SK-N-SH treated with all-trans-retinoic acid at 6 μM for 48 hours (cell line): ENCODE data around the gene TXLNG.

Experiments used
- ATAC-seq: fragments of 200-7000 bp; cut with Tn5 transposase; 3 replicates; pipeline ENCODE4 v1.9.1; 2020; ENCODE audit warnings: mild to moderate bottlenecking, moderate library complexity
- ARNTL ChIP-seq: fragments of 450-650 bp; formaldehyde crosslinking; IDR thresholded peaks from 2 replicates; pipeline ENCODE4 v1.5.0; 2020; ENCODE audit warnings: low read depth, mild to moderate bottlenecking, moderate library complexity, borderline replicate concordance
- BACH2 ChIP-seq: fragments of 250-450 bp; sonication (Bioruptor Pico); IDR thresholded peaks from 2 replicates; pipeline ENCODE4 v1.9.0; 2021; ENCODE audit warnings: mild to moderate bottlenecking, borderline replicate concordance
- CREB5 ChIP-seq: fragments of 250-450 bp; sonication (Bioruptor Pico); IDR thresholded peaks from 2 replicates; pipeline ENCODE4 v1.5.1; 2020; ENCODE audit warnings: low read depth, mild to moderate bottlenecking, moderate library complexity
- CSDC2 ChIP-seq: fragments of 250-450 bp; sonication (Bioruptor Pico); IDR thresholded peaks from 2 replicates; pipeline ENCODE4 v1.5.0; 2020; ENCODE audit warnings: mild to moderate bottlenecking, moderate library complexity
- CSRNP3 ChIP-seq: fragments of 250-450 bp; sonication (Bioruptor Pico); IDR thresholded peaks from 2 replicates; pipeline ENCODE4 v1.5.1; 2021; ENCODE audit warnings: mild to moderate bottlenecking, moderate library complexity
- GLIS3 ChIP-seq: fragments of 250-450 bp; sonication (Bioruptor Pico); IDR thresholded peaks from 2 replicates; pipeline ENCODE4 v1.5.0; 2020; ENCODE audit warnings: mild to moderate bottlenecking, moderate library complexity
- ISL1 ChIP-seq: fragments of 250-450 bp; sonication (Bioruptor Pico); IDR thresholded peaks from 2 replicates; pipeline ENCODE4 v2.1.2; 2022; ENCODE audit warnings: mild to moderate bottlenecking, moderate library complexity
- OSR1 ChIP-seq: fragments of 250-450 bp; sonication (Bioruptor Pico); IDR thresholded peaks from 2 replicates; pipeline ENCODE4 v1.8.0; 2022; ENCODE audit warnings: moderate library complexity, mild to moderate bottlenecking, inconsistent platforms
- PATZ1 ChIP-seq: fragments of 250-450 bp; sonication (Bioruptor Pico); IDR thresholded peaks from 2 replicates; pipeline ENCODE4 v1.8.0; 2020; ENCODE audit warnings: mild to moderate bottlenecking, moderate library complexity, borderline replicate concordance
- POU6F1 ChIP-seq: fragments of 250-450 bp; sonication (Bioruptor Pico); IDR thresholded peaks from 2 replicates; pipeline ENCODE4 v1.8.0; 2021; ENCODE audit warnings: low read depth, mild to moderate bottlenecking, moderate library complexity, borderline replicate concordance
- PPARA ChIP-seq: fragments of 250-450 bp; sonication (Bioruptor Pico); IDR thresholded peaks from 2 replicates; pipeline ENCODE4 v1.5.0; 2020; ENCODE audit warnings: mild to moderate bottlenecking, borderline replicate concordance
- RARB ChIP-seq: fragments of 250-450 bp; sonication (Bioruptor Pico); IDR thresholded peaks from 2 replicates; pipeline ENCODE4 v1.8.0; 2021; ENCODE audit warnings: mild to moderate bottlenecking, moderate library complexity
- SNAI2 ChIP-seq: fragments of 250-450 bp; sonication (Bioruptor Pico); IDR thresholded peaks from 2 replicates; pipeline ENCODE4 v1.5.0; 2020; ENCODE audit warnings: mild to moderate bottlenecking, moderate library complexity
- TCF4 ChIP-seq: fragments of 250-450 bp; sonication (Bioruptor Pico); IDR thresholded peaks from 2 replicates; pipeline ENCODE4 v1.8.0; 2021; ENCODE audit warnings: mild to moderate bottlenecking, moderate library complexity, borderline replicate concordance
- TOX ChIP-seq: fragments of 250-450 bp; sonication (Bioruptor Pico); IDR thresholded peaks from 2 replicates; pipeline ENCODE4 v1.8.0; 2021; ENCODE audit warnings: mild to moderate bottlenecking, moderate library complexity, borderline replicate concordance
- TSHZ2 ChIP-seq: fragments of 250-450 bp; sonication (Bioruptor Pico); IDR thresholded peaks from 2 replicates; pipeline ENCODE4 v1.5.0; 2020; ENCODE audit warnings: mild to moderate bottlenecking, moderate library complexity
- ZC3H10 ChIP-seq: fragments of 250-450 bp; sonication (Bioruptor Pico); IDR thresholded peaks from 2 replicates; pipeline ENCODE4 v1.5.1; 2021; ENCODE audit warnings: mild to moderate bottlenecking, moderate library complexity
- ZFP3 ChIP-seq: fragments of 250-450 bp; sonication (Bioruptor Pico); IDR thresholded peaks from 2 replicates; pipeline ENCODE4 v1.5.0; 2020; ENCODE audit warnings: mild to moderate bottlenecking, moderate library complexity
- ZFP30 ChIP-seq: fragments of 450-650 bp; formaldehyde crosslinking; IDR thresholded peaks from 2 replicates; pipeline ENCODE4 v1.5.0; 2022; ENCODE audit warnings: mild to moderate bottlenecking, moderate library complexity
- ZNF565 ChIP-seq: fragments of 450-650 bp; formaldehyde crosslinking; conservative IDR thresholded peaks from 2 replicates; pipeline ENCODE4 v1.5.0; 2020; ENCODE audit warnings: low read depth, mild to moderate bottlenecking, moderate library complexity
- ZNF70 ChIP-seq: fragments of 450-650 bp; formaldehyde crosslinking; IDR thresholded peaks from 2 replicates; pipeline ENCODE4 v1.5.0; 2020; ENCODE audit warnings: mild to moderate bottlenecking, moderate library complexity
- ZNF8 ChIP-seq: fragments of 450-650 bp; formaldehyde crosslinking; IDR thresholded peaks from 2 replicates; pipeline ENCODE4 v1.5.0; 2020; ENCODE audit warnings: mild to moderate bottlenecking, moderate library complexity

TXLNG gene

GRCh38 chrX:16774746-16775145 is 11.5 kb upstream of the TXLNG start:
- no peak for TF ChIP-seq ZNF70
- no peak for TF ChIP-seq SNAI2 (CRISPR knock-in tag)
- TF ChIP-seq CSDC2 = no peak
- TF ChIP-seq ZNF8 = no peak
- TF ChIP-seq BACH2 = no peak
- no peak for TF ChIP-seq GLIS3 (CRISPR knock-in tag)
- no peak for TF ChIP-seq POU6F1 (CRISPR knock-in tag)
- TF ChIP-seq RARB (CRISPR knock-in tag) = no peak
- no peak for TF ChIP-seq TSHZ2 (CRISPR knock-in tag)
- TF ChIP-seq PATZ1 (CRISPR knock-in tag) = no peak
- TF ChIP-seq CREB5 (CRISPR knock-in tag) = no peak
- TF ChIP-seq ZFP3 (CRISPR knock-in tag) = no peak
- TF ChIP-seq OSR1 (CRISPR knock-in tag) = no peak
- TF ChIP-seq ISL1 (CRISPR knock-in tag) = no peak
- TF ChIP-seq ZFP30 (CRISPR knock-in tag) = no peak
- no peak for TF ChIP-seq CSRNP3 (CRISPR knock-in tag)
- no peak for TF ChIP-seq ZC3H10
- TF ChIP-seq TCF4 (CRISPR knock-in tag) = no peak
- no peak for TF ChIP-seq ARNTL (CRISPR knock-in tag)
- TF ChIP-seq ZNF565 (CRISPR knock-in tag) = no peak
- ATAC-seq = no peak

- ATAC-seq = no peak; the same call in 2 of the 3 replicates
- TF ChIP-seq ISL1 (CRISPR knock-in tag) (peak; percentile 27; the same call in 1 of the 2 replicates), RARB (CRISPR knock-in tag) (no peak)
Measured at GRCh38 chrX:16778545-16778944, 7.7 kb upstream of the TXLNG start.

- ATAC-seq = no peak
- TF ChIP-seq PPARA = no peak
- TF ChIP-seq TOX (CRISPR knock-in tag) = no peak
- no peak for TF ChIP-seq SNAI2 (CRISPR knock-in tag)
- no peak for TF ChIP-seq CSRNP3 (CRISPR knock-in tag)
- no peak for TF ChIP-seq TCF4 (CRISPR knock-in tag)
- no peak for TF ChIP-seq ZFP3 (CRISPR knock-in tag)
- no peak for TF ChIP-seq TSHZ2 (CRISPR knock-in tag)
- no peak for TF ChIP-seq CSDC2
- TF ChIP-seq ZC3H10 = no peak
- TF ChIP-seq OSR1 (CRISPR knock-in tag) = no peak
- no peak for TF ChIP-seq CREB5 (CRISPR knock-in tag)
Measured at GRCh38 chrX:16778993-16779392, 7.3 kb upstream of the TXLNG start.
